SH-SY5Y (cell line): Measurements from ENCODE around the gene RGS18.

Source experiments
- GATA2 ChIP-seq: IDR thresholded peaks from 2 replicates; pipeline ENCODE4 v1.6.1; 2011; ENCODE audit warnings: mild to moderate bottlenecking, low read depth, low read length
- GATA3 ChIP-seq: IDR thresholded peaks from 2 replicates; pipeline ENCODE4 v1.6.1; 2011; ENCODE audit warnings: low read depth, mild to moderate bottlenecking, low read length, moderate library complexity

RGS18 gene

DNA sequence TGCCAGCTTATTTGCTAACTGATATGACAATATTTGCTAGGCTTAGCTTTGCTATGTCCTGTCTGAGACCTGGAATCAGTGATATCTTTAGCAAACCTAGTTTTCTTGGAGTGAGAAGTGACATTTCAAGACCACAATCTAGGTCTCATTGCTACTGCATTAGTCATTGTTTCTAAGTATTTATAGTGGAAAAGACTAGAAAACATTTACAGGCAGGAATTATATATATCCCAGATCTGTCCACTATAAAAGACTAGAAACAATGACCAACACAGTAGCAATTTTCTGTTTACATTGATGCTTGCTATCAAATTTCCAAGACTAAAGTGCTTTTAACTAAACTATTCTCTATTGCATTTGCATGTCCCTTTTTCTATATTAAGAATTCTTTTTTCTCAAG lies 5.0 kb upstream of the RGS18 start:
- TF ChIP-seq GATA2 (no peak), GATA3 (no peak)

DNA sequence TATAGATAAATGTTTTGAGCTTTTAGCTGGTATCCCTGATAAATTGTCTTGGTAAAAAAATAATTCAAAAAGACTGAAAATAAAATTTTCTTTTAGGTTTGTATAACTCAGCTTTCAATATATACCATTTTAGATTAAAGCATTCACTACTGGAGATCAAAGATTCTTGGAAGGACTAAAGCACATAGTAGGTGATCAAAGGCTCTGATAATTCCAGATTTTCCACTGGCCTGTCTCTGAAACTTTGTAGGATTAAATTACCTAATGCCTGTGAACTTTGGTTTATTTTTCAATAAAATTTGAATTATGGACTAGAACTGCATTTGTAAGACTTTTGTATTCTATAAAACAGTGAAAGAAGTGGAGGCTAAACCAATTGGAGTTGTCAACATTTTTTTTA lies 1.2 kb upstream of the RGS18 start:
- TF ChIP-seq GATA3 = no peak
- no peak for TF ChIP-seq GATA2

DNA sequence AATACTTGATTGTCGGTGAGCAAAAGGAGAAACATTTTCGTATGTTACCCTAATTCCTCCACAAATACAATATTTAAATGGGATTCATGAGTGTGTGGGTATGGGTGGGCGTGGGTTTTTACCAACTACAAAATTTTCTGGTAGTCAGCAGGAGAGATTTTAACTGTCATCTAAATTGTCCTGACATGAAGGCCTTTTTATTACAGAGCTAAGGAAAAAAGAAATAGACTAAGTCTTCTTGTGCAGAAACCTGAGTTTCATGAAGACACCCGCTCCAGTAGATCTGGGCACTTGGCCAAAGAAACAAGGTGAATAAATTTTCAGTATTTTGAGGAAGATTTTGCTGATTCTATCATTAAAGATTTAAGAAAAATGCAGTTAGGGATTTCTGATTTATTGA lies 752 bp downstream of the RGS18 start:
- TF ChIP-seq GATA3 (no peak), GATA2 (no peak)

DNA sequence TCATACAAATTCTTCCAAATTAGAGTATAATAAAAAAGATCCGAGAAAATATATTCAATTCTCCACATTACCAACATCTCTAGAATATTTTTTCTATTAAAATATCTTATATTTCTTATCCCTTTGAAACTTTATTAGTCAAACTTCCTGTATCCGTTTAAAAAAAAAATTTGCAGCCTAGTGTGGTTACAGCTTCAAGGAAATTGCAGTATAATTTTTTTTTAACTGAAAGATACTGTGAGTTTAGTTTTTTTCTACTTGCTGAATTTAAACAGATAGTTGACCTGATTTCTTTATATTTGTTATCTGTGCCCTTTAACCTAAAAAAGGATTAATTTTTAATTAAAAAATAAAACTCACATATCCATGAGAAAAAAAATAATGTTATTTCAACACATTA lies 1.5 kb downstream of the RGS18 start:
- TF ChIP-seq GATA2 (no peak), GATA3 (no peak)

DNA sequence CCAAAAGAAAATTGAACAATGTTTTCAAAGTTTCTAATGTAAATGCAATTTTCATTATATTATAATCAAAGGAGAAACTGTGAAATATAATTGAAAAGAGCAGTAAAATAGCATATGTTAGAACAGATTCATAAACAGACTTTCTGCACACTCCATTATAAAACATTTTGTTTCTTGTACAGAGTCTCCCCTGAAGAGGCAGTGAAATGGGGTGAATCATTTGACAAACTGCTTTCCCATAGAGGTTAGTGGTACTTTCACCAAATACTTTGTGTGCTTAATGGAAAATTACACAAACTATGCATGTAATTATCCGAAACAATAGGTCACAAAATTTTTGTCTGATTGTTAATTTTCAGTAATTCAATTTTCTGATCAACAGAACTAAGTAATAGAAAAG lies 1.9 kb downstream of the RGS18 start:
- no peak for TF ChIP-seq GATA3
- TF ChIP-seq GATA2 = no peak

DNA sequence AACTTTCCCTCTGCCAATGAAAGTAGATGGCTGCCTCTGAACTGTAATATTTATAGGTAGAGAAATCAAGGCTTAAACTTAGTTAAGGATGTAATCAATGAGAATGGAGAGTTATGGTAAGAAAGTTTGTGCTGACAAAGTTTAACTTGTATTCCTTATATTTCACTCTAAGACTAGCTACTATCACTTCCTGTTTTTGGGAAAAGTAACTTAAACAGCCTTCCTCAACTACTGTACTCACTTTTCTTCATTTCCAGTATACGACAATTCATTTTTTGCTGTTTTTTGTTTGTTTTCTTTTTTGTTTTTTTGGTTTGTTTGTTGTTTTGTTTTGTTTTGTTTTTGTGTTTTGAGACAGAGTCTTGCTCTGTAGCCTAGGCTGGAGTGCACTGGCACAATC lies 3.7 kb downstream of the RGS18 start:
- no peak for TF ChIP-seq GATA2

DNA sequence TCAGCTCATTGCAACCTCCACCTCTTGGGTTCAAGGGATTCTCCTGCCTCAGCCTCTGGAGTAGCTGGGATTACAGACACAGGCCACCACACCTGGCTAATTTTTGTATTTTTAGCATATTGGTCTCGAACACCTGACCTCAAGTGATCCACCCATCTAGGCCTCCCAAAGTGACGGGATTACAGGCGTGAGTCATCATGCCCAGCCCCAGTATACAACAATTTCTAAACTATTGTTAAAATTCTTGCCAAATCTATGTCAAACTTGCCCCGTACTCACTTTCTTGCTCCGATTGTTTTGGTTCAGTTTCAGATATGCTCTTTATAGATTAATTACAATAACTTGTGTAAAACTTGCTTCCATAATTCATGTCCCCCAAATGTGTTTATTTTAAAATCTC lies 4.1 kb downstream of the RGS18 start:
- TF ChIP-seq GATA3 (no peak), GATA2 (no peak)

DNA sequence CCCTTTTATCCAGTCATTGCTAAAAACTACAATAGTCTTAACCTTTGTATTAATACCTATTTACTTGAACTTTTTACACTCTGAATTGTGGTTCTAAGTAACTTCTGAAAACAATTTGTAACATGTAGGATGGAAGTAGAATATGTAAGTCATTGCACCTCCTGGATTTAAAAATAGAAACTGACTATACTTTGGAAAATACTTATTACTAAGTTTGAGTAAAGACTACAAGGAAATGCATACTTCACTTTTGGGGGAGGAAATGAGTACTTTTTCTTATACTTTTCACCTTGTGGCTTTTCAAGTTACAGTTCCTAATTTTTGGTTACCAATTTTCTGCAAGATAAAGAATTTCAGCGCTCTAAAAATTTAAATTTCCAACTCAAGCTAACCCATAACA lies 8.7 kb downstream of the RGS18 start:
- TF ChIP-seq GATA3 (no peak), GATA2 (no peak)

DNA sequence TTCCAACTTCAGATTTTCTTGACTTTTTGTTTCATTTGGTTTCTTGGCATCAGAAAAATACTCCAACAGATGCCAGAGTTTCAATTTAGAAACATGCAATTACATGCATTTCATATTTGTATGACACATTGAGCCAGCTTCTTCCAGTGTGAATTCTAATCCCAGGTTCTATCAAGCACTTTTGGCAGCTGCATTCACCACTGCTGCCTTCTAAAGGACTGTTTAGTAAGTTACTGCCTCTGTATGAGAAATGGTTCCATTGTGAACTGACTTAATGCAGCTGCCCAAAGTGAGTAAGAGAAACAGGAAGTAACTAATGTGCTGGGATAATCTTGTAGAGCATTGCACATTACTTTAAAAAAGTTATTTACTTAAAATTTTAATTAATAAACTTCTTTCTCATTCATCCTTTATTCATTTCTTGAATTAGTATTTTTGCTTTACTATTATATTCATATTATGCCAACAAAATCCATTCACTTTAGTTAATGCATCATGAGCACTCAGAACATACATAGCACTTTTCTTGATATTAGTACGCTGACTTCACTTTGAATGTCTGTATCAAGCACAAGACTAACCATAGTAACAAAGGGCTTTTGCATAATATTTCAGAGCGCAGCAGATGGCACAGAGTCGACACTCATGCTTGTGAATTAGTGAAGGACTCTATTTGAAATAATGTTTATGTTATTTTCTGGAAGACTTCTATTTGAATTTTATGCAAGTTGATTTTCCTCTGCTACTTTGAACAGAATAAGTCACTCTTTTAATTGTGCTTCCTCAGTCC lies 9.8 kb downstream of the RGS18 start:
- no peak for TF ChIP-seq GATA3
- no peak for TF ChIP-seq GATA2

DNA sequence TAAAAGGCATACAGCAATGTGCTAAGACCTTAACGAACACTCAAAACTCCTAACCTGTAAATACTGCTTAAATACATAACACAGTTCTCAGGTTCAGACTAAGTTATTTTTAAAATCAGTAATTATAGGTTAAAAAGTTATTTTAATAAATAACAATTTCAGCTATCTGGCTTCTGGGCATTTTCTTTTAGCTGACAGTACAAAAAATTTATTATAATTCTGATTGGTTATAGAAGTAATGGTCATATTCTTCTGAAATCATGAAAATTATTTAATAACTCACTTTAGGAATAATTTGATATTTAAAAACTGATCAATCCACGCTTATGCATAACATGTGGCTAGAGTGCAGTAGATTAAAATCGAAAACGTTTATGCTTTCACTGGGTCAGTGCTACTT lies 10.7 kb downstream of the RGS18 start:
- TF ChIP-seq GATA2 (no peak), GATA3 (no peak)

DNA sequence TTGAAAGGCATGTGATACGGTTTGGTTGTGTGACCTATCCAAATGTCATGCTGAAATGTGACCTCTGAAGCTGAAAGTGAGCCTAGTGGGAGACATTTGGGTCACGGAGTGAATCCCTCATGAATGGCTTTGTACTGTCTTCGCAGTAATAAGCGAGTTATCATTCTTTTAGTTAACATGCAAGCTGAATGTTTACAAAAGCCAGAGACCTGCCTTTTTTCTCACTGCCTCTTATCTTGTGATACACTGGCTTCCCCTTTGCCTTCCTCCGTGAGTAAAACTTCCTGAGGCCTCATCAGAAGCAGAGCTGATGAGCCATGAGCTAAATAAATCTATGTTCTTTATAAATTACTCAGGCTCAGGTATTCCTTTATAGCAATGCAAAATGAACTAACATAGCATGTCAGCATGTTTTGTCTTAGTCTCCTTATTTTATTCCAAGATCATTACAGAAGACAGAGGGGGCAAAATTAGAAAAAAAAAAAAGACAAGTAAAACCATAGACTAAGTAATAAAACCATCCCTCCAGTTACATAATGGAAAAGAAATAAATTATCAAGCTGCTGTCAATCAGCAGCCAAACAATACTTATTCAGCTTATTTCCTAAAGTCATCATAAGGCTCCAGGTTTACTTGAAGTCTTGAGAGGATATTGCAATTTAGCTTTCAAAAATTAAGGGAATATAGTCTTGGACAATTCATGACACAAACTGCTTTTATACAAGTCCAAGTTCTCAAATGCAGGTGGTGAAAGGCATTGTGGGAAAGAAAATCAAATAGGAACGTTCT lies 12.1 kb downstream of the RGS18 start:
- no peak for TF ChIP-seq GATA3
- TF ChIP-seq GATA2 = no peak

DNA sequence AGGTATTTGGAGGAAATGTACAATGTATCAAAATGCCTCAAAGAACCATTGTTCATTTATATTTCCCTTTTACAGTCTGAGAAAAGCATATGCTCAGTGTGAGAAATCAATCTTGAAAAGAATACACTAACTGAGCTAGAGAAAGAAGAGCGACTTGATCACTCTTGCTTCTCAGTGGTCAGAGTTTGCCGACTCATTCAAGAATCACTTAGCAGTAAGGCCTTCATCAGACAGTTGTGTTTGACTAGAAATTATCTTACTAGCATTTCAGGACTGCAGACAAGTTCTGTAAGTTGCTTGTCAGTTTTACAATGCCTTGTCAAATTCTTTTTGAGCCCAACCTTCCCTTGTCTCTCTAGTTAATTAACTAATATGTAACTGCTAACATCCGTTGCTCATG lies 12.9 kb downstream of the RGS18 start:
- no peak for TF ChIP-seq GATA3
- no peak for TF ChIP-seq GATA2

DNA sequence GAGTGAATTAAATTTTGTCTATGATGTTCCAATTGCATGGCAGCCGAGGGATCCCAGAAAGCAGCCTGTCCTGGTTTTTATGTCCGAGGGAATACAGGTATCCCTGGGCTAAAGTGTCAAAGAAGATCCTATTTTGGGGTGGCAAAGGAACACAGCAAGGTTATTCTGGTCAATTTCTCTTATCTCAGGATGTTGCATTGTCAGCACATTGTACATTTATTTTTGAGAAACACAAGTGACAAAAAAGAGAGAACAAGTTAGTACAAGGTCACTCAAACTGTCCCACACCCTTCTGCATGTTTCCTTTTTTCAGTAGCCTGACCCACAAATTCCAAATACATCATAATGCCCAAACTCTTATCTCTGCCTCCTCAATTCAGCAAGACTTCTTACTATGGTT lies 17.7 kb downstream of the RGS18 start:
- no peak for TF ChIP-seq GATA3
- TF ChIP-seq GATA2 = no peak

DNA sequence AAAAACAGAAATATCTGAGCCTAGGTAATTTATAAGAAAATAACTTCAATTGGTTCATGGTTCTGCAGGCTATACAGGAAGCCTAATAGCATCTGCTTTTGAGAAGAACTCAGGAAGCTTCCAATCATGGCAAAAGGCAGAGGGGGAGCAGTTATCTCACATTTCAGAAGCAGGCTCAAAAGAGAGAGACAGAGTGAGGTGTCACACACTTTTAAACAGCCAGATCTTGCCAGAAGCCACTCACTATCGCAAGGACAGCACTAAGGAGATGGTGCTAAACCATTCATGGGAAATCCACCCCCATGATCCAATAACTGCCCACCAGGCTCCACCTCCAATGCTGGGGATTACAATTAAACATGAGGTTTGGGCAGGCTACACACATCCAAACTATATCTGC lies 25.5 kb downstream of the RGS18 start:
- TF ChIP-seq GATA3 = no peak
- TF ChIP-seq GATA2 = no peak

DNA sequence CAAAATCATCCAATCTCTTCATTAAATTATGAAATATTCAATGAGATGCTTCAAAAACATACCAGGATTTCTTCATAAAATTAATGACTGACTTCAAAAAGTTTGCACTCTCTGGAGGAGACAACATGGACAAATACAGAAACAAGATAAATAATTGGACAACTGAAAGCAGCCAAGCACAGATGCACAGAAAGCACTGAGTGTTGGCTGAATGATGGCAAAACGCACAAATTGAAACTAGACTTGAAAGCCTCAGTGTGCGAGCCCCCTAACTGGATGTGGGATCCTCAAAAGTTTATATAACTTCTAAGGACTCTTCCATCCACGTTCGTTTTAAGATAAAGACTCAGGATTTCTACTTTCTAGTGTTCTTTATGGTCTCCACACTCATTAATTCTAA lies 27.9 kb downstream of the RGS18 start:
- TF ChIP-seq GATA3 (no peak), GATA2 (no peak)

DNA sequence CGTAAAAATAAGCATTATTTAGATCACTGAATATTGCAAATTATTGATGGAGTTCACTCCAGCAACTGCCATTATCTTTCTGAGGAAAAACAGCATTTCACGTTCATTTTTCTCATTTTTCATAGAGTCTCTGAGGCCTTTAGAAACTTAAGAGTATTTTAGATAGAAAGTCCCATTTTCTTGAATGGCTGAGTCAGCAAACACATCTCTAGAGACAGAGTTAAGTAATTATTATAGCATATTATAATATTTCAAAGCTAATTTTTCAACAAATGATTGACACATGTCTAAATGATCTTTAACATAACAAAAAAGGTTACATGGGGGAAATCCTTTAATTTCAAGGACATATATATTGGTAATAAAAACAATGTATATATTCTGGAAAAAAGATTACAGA lies 31.8 kb downstream of the RGS18 start:
- no peak for TF ChIP-seq GATA2
- no peak for TF ChIP-seq GATA3
